Endodermal cell (in vitro differentiated cells): Measurements from ENCODE around the gene ATN1. TPM values are rescaled to one million over a fixed set of nuclear protein-coding genes. Genes with fewer than 3 reads are reported as not detected.

Source experiments
- DNase-seq: peaks from one replicate; pipeline ENCODE4 v3.0.0-alpha.2; 2017
- H3K27ac ChIP-seq: 2 replicates; pipeline ENCODE4 v1.5.1; 2013; ENCODE audit warnings: mild to moderate bottlenecking, low read depth, low read length, moderate library complexity
- H3K27me3 ChIP-seq: 2 replicates; pipeline ENCODE4 v1.6.1; 2013; ENCODE audit warnings: mild to moderate bottlenecking, low read length, moderate library complexity; ENCODE audit not compliant: insufficient read depth, control insufficient read depth, poor library complexity, severe bottlenecking
- H3K36me3 ChIP-seq: 2 replicates; pipeline ENCODE4 v1.7.0; 2013; ENCODE audit warnings: mild to moderate bottlenecking, low read length, moderate library complexity; ENCODE audit not compliant: control insufficient read depth, insufficient read depth
- H3K4me1 ChIP-seq: one replicate; pipeline ENCODE4 v1.7.0; 2013; ENCODE audit warnings: low read length; ENCODE audit not compliant: control insufficient read depth, insufficient read depth
- H3K4me3 ChIP-seq: 2 replicates; pipeline ENCODE4 v1.5.1; 2013; ENCODE audit warnings: mild to moderate bottlenecking, low read length, moderate library complexity
- H3K9ac ChIP-seq: 2 replicates; pipeline ENCODE4 v1.6.1; 2013; ENCODE audit warnings: mild to moderate bottlenecking, low read length, moderate library complexity; ENCODE audit not compliant: poor library complexity, severe bottlenecking; ENCODE audit errors: extremely low read depth
- H3K9me3 ChIP-seq: 2 replicates; pipeline ENCODE4 v1.6.1; 2013; ENCODE audit warnings: mild to moderate bottlenecking, low read length, moderate library complexity; ENCODE audit not compliant: control insufficient read depth
- H3K27ac Mint-ChIP-seq: 2 replicates; pipeline ENCODE4 v1.8.0; 2020; ENCODE audit warnings: mixed read lengths
- H3K27me3 Mint-ChIP-seq: 2 replicates; pipeline ENCODE4 v1.8.0; 2021; ENCODE audit warnings: mild to moderate bottlenecking, mixed read lengths; ENCODE audit not compliant: insufficient read depth
- H3K36me3 Mint-ChIP-seq: 2 replicates; pipeline ENCODE4 v1.8.0; 2020; ENCODE audit warnings: low read depth, mixed read lengths
- H3K4me1 Mint-ChIP-seq: 2 replicates; pipeline ENCODE4 v1.8.0; 2020; ENCODE audit warnings: mixed read lengths
- H3K4me3 Mint-ChIP-seq: 2 replicates; pipeline ENCODE4 v1.8.0; 2020; ENCODE audit warnings: mild to moderate bottlenecking, moderate library complexity, mixed read lengths
- H3K9me3 Mint-ChIP-seq: 2 replicates; pipeline ENCODE4 v1.8.0; 2020; ENCODE audit warnings: mild to moderate bottlenecking, mixed read lengths
- CTCF ChIP-seq: fragments of 200-600 bp; sonication (generic); conservative IDR thresholded peaks from 2 replicates; pipeline ENCODE4 v1.5.0; 2021; ENCODE audit warnings: antibody characterized with exemption, mild to moderate bottlenecking
- WGBS, 2 experiments: methylation state at CpG; one replicate each; pipeline versions ENCODE4 v1.1.5 to v1.1.7; 2013; ENCODE audit warnings: missing lambda C conversion rate in 2 of 2, mixed read lengths in 1 of 2; ENCODE audit not compliant: insufficient coverage in 1 of 2, insufficient read length in 1 of 2; 5-methylcytosine and 5-hydroxymethylcytosine counted together
- total RNA-seq, 2 donors: library from RNA; stranded (reverse); fragmentation: NEBNext Ultra II Directional in 1 of 2; extraction: Animal tissue kit (Norgen Biotek cat#: 25700) in 1 of 2; gene quantifications; 2 replicates in 1 of 2; 3 replicates in 1 of 2; pipeline ENCODE4 v1.2.1, GENCODE V29; 2021

The ATN1 gene
- total RNA-seq, 2 donors from 2014 or later: 111 to 244 TPM

DNA sequence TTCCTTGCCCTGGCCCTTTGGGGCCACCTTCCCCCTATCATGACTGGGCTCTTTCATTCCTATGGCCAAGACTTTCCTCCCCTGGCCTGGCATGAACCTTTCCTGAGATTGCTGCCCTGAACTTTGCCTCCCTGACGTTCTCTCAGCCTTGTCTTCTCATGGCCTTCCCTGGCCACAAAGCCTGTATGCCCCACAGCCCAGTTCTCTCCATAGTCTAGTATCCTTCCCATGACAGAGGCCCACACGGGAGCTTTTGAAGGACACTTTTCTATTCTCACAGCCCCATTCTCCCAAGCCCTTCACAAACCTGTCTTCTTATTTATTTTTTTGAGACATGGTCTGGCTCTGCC lies 11.4 kb downstream of the ATN1 start:
- no peak for TF ChIP-seq CTCF
- WGBS, 2 experiments: 90 to 94% methylated on average over 2 of the region's 2 CpGs
- peaks cover 32% of the 10 kb centered on the region for H3K4me1 Mint-ChIP-seq
- Histone ChIP-seq H3K4me3 (no peak overlapping the region), H3K27ac (no peak overlapping the region), H3K9ac (no peak overlapping the region), H3K36me3 (peaks cover 67% of the 10 kb centered on the region), H3K9me3 (no peaks in the 10 kb centered on the region), H3K4me1 (peaks cover 6% of the 10 kb centered on the region), H3K27me3 (no peaks in the 10 kb centered on the region)
- no peak for DNase-seq
- H3K27ac Mint-ChIP-seq: peak overlapping the region; percentile 90
- H3K27me3 Mint-ChIP-seq: no peaks in the 10 kb centered on the region
- peak overlapping the region; percentile 63 for H3K4me3 Mint-ChIP-seq
- peaks cover 69% of the 10 kb centered on the region for H3K36me3 Mint-ChIP-seq
- no peaks in the 10 kb centered on the region for H3K9me3 Mint-ChIP-seq

DNA sequence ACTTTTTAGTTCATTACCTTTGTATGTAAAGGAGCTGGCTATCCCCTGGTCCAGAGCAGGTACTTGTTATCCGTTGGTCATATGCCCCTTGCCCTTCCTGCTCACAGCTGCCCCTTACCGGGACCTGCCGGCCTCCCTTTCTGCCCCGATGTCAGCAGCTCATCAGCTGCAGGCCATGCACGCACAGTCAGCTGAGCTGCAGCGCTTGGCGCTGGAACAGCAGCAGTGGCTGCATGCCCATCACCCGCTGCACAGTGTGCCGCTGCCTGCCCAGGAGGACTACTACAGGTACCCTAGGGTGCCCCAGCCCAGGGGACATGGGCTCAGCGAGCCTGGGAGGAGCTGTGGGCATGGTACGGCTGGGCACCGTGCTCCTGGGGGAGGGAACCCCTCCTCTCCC lies 13.5 kb downstream of the ATN1 start:
- Histone ChIP-seq H3K27ac (no peak overlapping the region), H3K9ac (no peak overlapping the region), H3K36me3 (peaks cover 46% of the 10 kb centered on the region), H3K4me1 (peaks cover 13% of the 10 kb centered on the region), H3K9me3 (no peaks in the 10 kb centered on the region), H3K27me3 (no peaks in the 10 kb centered on the region), H3K4me3 (no peak overlapping the region)
- H3K27ac Mint-ChIP-seq: peak overlapping the region; percentile 41
- H3K4me3 Mint-ChIP-seq: no peak overlapping the region
- no peak for TF ChIP-seq CTCF
- H3K36me3 Mint-ChIP-seq: peaks cover 48% of the 10 kb centered on the region
- peaks cover 49% of the 10 kb centered on the region for H3K4me1 Mint-ChIP-seq
- H3K9me3 Mint-ChIP-seq: no peaks in the 10 kb centered on the region
- WGBS, 2 experiments: 96 to 100% methylated on average over 7 to 12 of the region's 12 CpGs
- no peaks in the 10 kb centered on the region for H3K27me3 Mint-ChIP-seq
- no peak for DNase-seq

GRCh38 chr12:6941782-6942181 lies 14.0 kb downstream of the ATN1 start:
- peaks cover 46% of the 10 kb centered on the region for H3K4me1 Mint-ChIP-seq
- no peak for DNase-seq

More at GRCh38 chr12:6941782-6942181, 14.0 kb downstream of the ATN1 start:
- no peaks in the 10 kb centered on the region for H3K9me3 Mint-ChIP-seq
- WGBS, 2 experiments: 88% methylated on average over 11 of the region's 12 CpGs; no CpG with 5 or more reads in 1 of the 2 experiments
- Histone ChIP-seq H3K9me3 (no peaks in the 10 kb centered on the region), H3K27me3 (no peaks in the 10 kb centered on the region), H3K4me3 (no peak overlapping the region), H3K27ac (no peak overlapping the region), H3K9ac (no peak overlapping the region), H3K36me3 (peaks cover 42% of the 10 kb centered on the region), H3K4me1 (peaks cover 13% of the 10 kb centered on the region)
- H3K36me3 Mint-ChIP-seq: peaks cover 43% of the 10 kb centered on the region
- H3K27me3 Mint-ChIP-seq: no peaks in the 10 kb centered on the region
- H3K4me3 Mint-ChIP-seq: no peak overlapping the region
- no peak for TF ChIP-seq CTCF
- no peak overlapping the region for H3K27ac Mint-ChIP-seq
